Measurements from ENCODE around the gene PTGDR.

Gene PTGDR

GRCh38 chr14:52267501-52268278 is at the start of gene PTGDR:
TSS of gene PTGDR (plus strand) at chr14:52267698. CDS start at chr14:52267815, 117 bp downstream.
- DNase-seq = no peak

- no peak for DNase-seq
Observed at GRCh38 chr14:52219488-52220084, 47.9 kb upstream of the PTGDR start.

- DNase-seq = peak; percentile 64
Observed at GRCh38 chr14:52220924-52221811, 46.3 kb upstream of the PTGDR start.

- DNase-seq = no peak
Observed at GRCh38 chr14:52222901-52223300, 44.6 kb upstream of the PTGDR start.

- DNase-seq = no peak
Observed at GRCh38 chr14:52227619-52228222, 39.8 kb upstream of the PTGDR start.

GRCh38 chr14:52233693-52234092 is 33.8 kb upstream of the PTGDR start:
- no peak for DNase-seq

GRCh38 chr14:52235434-52235833 is 32.1 kb upstream of the PTGDR start:
- no peak for DNase-seq

GRCh38 chr14:52235866-52236510 is 31.5 kb upstream of the PTGDR start:
- DNase-seq = no peak

GRCh38 chr14:52238682-52239081 is 28.8 kb upstream of the PTGDR start:
- DNase-seq = no peak

GRCh38 chr14:52240623-52241022 is 26.9 kb upstream of the PTGDR start:
- no peak for DNase-seq

- no peak for DNase-seq
Observed at GRCh38 chr14:52241087-52241793, 26.3 kb upstream of the PTGDR start.

GRCh38 chr14:52244328-52244727 is 23.2 kb upstream of the PTGDR start:
- DNase-seq = no peak

- DNase-seq = no peak
Observed at GRCh38 chr14:52244997-52245396, 22.5 kb upstream of the PTGDR start.

- no peak for DNase-seq
Observed at GRCh38 chr14:52248057-52248456, 19.4 kb upstream of the PTGDR start.

- no peak for DNase-seq
Observed at GRCh38 chr14:52251724-52252123, 15.8 kb upstream of the PTGDR start.

- DNase-seq = no peak
Observed at GRCh38 chr14:52253503-52253902, 14.0 kb upstream of the PTGDR start.

GRCh38 chr14:52254086-52254485 is 13.4 kb upstream of the PTGDR start:
- no peak for DNase-seq

GRCh38 chr14:52258783-52259182 is 8.7 kb upstream of the PTGDR start:
- DNase-seq = no peak

GRCh38 chr14:52259434-52259833 is 8.1 kb upstream of the PTGDR start:
- peak; percentile 34 for DNase-seq

- DNase-seq = no peak
Observed at GRCh38 chr14:52262600-52262999, 4.9 kb upstream of the PTGDR start.

- no peak for DNase-seq
Observed at GRCh38 chr14:52263190-52263589, 4.3 kb upstream of the PTGDR start.

- peak; percentile 31 for DNase-seq
Observed at GRCh38 chr14:52265253-52265652, 2.2 kb upstream of the PTGDR start.

All from OCI-M1 (cell line).